Measurements from ENCODE around the gene BRSK2. TPM values are rescaled to one million over a fixed set of nuclear protein-coding genes. Genes with fewer than 3 reads are reported as not detected.

Gene BRSK2
- total RNA-seq, 3 donors from 2014 or later (not counting 1 experiment from before 2014, with no cell fraction given), result 0.11 to 0.14 TPM; not detected in 1

DNA sequence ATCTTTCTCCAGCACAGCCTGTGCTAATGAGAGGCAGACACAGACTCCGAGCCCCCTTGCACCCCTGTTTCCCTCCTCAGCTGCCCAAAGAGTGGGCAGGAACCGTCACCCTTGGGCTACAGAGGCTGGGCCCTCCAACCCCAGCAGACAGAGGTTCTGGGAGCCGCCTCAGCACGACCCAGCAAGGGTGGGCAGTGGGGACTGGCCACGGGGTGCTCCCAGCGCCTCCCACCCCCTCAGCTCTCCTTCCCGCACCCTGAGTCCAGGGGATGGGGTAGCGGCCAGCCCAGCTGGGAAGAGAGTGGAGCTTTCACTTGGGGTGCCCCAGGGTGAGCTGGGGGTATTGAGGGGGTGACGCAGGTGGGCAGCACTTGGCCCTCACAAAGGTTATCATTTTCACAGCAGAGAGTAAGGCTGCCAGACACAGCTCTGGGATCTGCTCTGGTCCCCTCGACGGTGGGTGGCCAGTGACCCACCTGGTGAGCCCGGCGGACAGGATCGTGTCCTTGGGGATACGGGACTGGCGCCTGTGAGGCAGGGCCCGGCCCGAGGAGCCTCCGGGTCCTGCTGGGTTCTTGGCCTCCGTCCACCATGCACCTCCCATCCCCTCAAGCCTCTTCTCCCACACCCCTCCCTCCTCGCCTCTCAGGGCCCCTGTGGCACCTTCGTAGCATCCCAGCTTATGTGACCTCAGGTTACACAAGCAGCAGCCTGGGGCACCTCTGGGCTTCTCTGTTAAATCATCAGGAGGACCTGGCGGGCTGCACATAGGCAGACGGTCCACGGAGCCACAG is 14.4 kb upstream of the BRSK2 start:
- Histone ChIP-seq H3K27me3 (ENCODE audit: control insufficient read depth, insufficient read depth, low read length) (no peaks in the 10 kb centered on the region), H3K27ac (ENCODE audit: low read length) (no peak overlapping the region), H3K9me3 (ENCODE audit: control insufficient read depth, insufficient read depth, low read length) (no peaks in the 10 kb centered on the region), H3K36me3 (ENCODE audit: control insufficient read depth, insufficient read depth, low read length) (no peaks in the 10 kb centered on the region), H3K4me3 (ENCODE audit: low read length) (no peak overlapping the region), H3K4me1 (ENCODE audit: control insufficient read depth, insufficient read depth, low read length) (no peaks in the 10 kb centered on the region)
- H3K4me1 Mint-ChIP-seq, result no peaks in the 10 kb centered on the region
- no peak overlapping the region for H3K4me3 Mint-ChIP-seq
- TF ChIP-seq, protein P1, sequence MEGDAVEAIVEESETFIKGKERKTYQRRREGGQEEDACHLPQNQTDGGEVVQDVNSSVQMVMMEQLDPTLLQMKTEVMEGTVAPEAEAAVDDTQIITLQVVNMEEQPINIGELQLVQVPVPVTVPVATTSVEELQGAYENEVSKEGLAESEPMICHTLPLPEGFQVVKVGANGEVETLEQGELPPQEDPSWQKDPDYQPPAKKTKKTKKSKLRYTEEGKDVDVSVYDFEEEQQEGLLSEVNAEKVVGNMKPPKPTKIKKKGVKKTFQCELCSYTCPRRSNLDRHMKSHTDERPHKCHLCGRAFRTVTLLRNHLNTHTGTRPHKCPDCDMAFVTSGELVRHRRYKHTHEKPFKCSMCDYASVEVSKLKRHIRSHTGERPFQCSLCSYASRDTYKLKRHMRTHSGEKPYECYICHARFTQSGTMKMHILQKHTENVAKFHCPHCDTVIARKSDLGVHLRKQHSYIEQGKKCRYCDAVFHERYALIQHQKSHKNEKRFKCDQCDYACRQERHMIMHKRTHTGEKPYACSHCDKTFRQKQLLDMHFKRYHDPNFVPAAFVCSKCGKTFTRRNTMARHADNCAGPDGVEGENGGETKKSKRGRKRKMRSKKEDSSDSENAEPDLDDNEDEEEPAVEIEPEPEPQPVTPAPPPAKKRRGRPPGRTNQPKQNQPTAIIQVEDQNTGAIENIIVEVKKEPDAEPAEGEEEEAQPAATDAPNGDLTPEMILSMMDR (IDR thresholded peaks at IDR 0.05), result no peak
- WGBS (ENCODE audit: insufficient coverage), result 87% methylated on average over 25 of the region's 25 CpGs
- DNase-seq (no peak), ATAC-seq (no peak)
- no peaks in the 10 kb centered on the region for H3K36me3 Mint-ChIP-seq
- H3K9me3 Mint-ChIP-seq, result no peaks in the 10 kb centered on the region
- no peak overlapping the region for H3K27ac Mint-ChIP-seq
- intact Hi-C loops (cut with micrococcal nuclease), result no loop called here
- peaks cover 7 to 16% of the 10 kb centered on the region in 2 donors for H3K27me3 Mint-ChIP-seq (ENCODE audit: low read depth in 2 of 2)

DNA sequence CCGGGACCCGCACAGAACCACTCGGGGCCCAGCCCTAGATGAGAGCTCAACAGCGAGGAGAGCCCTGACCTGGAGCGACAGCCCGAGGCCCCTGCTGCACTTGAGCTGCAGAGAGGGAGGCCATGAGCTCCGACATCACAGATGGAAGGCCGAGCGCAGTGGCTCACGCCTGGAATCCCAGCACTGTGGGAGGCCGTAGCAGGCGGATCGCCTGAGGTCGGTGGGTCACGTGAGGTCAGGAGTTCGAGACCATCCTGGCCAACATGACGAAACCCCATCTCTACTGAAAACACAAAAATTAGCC is 13.8 kb upstream of the BRSK2 start:
- H3K4me1 Mint-ChIP-seq, result no peaks in the 10 kb centered on the region
- H3K36me3 ChIP-seq (ENCODE audit: control insufficient read depth, insufficient read depth, low read length), result no peaks in the 10 kb centered on the region
- no peak for DNase-seq
- ATAC-seq, result no peak
- intact Hi-C loops (cut with micrococcal nuclease), result no loop called here
- no peaks in the 10 kb centered on the region for H3K9me3 ChIP-seq (ENCODE audit: control insufficient read depth, insufficient read depth, low read length)
- H3K27me3 Mint-ChIP-seq (ENCODE audit: low read depth in 2 of 2), result peaks cover 7 to 16% of the 10 kb centered on the region in 2 donors
- H3K4me3 Mint-ChIP-seq, result no peak overlapping the region
- TF ChIP-seq, protein P1 (IDR thresholded peaks at IDR 0.05), result no peak
- H3K27ac Mint-ChIP-seq, result no peak overlapping the region
- no peaks in the 10 kb centered on the region for H3K9me3 Mint-ChIP-seq
- H3K4me3 ChIP-seq (ENCODE audit: low read length), result no peak overlapping the region
- no peaks in the 10 kb centered on the region for H3K27me3 ChIP-seq (ENCODE audit: control insufficient read depth, insufficient read depth, low read length)
- no peaks in the 10 kb centered on the region for H3K4me1 ChIP-seq (ENCODE audit: control insufficient read depth, insufficient read depth, low read length)
- no peak overlapping the region for H3K27ac ChIP-seq (ENCODE audit: low read length)
- no peaks in the 10 kb centered on the region for H3K36me3 Mint-ChIP-seq
- 90% methylated on average over 17 of the region's 17 CpGs for WGBS (ENCODE audit: insufficient coverage)

DNA sequence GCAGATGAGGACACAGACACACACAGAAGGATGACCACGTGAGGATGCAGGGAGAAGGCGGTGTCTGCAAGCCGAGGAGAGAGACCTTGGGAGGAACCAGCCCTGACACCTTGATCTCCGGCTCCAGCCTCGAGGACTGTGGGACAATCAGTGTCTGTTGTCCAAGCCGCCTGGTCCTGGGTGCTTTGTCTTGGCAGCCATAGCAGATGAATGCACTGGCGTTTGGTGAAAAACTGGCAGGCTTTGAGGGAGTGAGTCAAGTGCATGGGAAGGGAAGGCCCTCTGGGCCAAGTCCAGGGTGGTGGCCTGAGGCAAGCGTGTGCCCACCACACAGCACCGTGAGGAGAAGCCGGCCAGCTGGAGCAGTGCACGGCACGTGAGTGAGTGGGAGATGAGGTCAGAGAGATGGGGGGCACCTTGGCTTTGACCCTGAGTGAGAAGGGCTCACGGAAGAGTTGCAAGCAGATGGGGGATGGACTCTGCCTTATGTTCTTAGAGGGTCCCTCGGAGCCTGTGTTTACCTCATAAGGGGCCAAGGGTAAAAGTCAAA is 12.4 kb upstream of the BRSK2 start:
- Mint-ChIP-seq H3K27ac (no peak overlapping the region), H3K36me3 (no peaks in the 10 kb centered on the region), H3K4me1 (peaks cover 0 to 6% of the 10 kb centered on the region in 2 donors), H3K9me3 (no peaks in the 10 kb centered on the region), H3K4me3 (no peak overlapping the region), H3K27me3 (ENCODE audit: low read depth in 2 of 2) (peaks cover 11 to 16% of the 10 kb centered on the region in 2 donors)
- DNase-seq, result no peak
- H3K36me3 ChIP-seq (ENCODE audit: control insufficient read depth, insufficient read depth, low read length), result no peaks in the 10 kb centered on the region
- ATAC-seq, result no peak
- H3K4me1 ChIP-seq (ENCODE audit: control insufficient read depth, insufficient read depth, low read length), result peaks cover under 1% of the 10 kb centered on the region
- H3K4me3 ChIP-seq (ENCODE audit: low read length), result no peak overlapping the region
- WGBS (ENCODE audit: insufficient coverage), result 86% methylated on average over 14 of the region's 14 CpGs
- TF ChIP-seq, protein P1 (IDR thresholded peaks at IDR 0.05), result no peak
- H3K9me3 ChIP-seq (ENCODE audit: control insufficient read depth, insufficient read depth, low read length), result no peaks in the 10 kb centered on the region
- no peak overlapping the region for H3K27ac ChIP-seq (ENCODE audit: low read length)
- H3K27me3 ChIP-seq (ENCODE audit: control insufficient read depth, insufficient read depth, low read length), result no peaks in the 10 kb centered on the region
- intact Hi-C loops (cut with micrococcal nuclease), result no loop called here

Data from natural killer cell (primary cell).